Parathyroid adenoma (tissue), 2 donors: Measurements from ENCODE around the gene SYNE4.

Experiments used
- H2AFZ ChIP-seq: fragments of 300-600 bp; sonication (generic); one replicate; pipeline ENCODE4 v1.7.0; 2017; ENCODE audit warnings: antibody characterized with exemption, mild to moderate bottlenecking
- H3K27ac ChIP-seq: fragments of 300-600 bp; sonication (generic); one replicate; pipeline ENCODE4 v1.7.0; 2017
- H3K27me3 ChIP-seq: fragments of 300-600 bp; sonication (generic); one replicate; pipeline ENCODE4 v1.7.0; 2017; ENCODE audit warnings: low read length; ENCODE audit not compliant: control insufficient read depth, insufficient read depth
- H3K36me3 ChIP-seq: fragments of 300-600 bp; sonication (generic); one replicate; pipeline ENCODE4 v1.7.0; 2017; ENCODE audit warnings: low read length; ENCODE audit not compliant: control insufficient read depth, insufficient read depth
- H3K4me1 ChIP-seq: fragments of 300-600 bp; sonication (generic); one replicate; pipeline ENCODE4 v1.7.0; 2017; ENCODE audit warnings: control low read depth
- H3K4me2 ChIP-seq: fragments of 300-600 bp; sonication (generic); one replicate; pipeline ENCODE4 v1.7.0; 2017; ENCODE audit warnings: low read length
- H3K4me3 ChIP-seq: fragments of 300-600 bp; sonication (generic); one replicate; pipeline ENCODE4 v1.7.0; 2017; ENCODE audit warnings: low read depth, low read length
- H3K79me2 ChIP-seq: fragments of 300-600 bp; sonication (generic); one replicate; pipeline ENCODE4 v1.7.0; 2017; ENCODE audit warnings: control low read depth
- H3K9ac ChIP-seq: fragments of 300-600 bp; sonication (generic); one replicate; pipeline ENCODE4 v1.7.0; 2017; ENCODE audit warnings: mild to moderate bottlenecking
- H3K9me3 ChIP-seq: fragments of 300-600 bp; sonication (generic); one replicate; pipeline ENCODE4 v1.7.0; 2017; ENCODE audit warnings: low read length; ENCODE audit not compliant: control insufficient read depth
- TF ChIP-seq, protein P1 (sequence below): fragments of 300-600 bp; sonication (generic); IDR thresholded peaks from one replicate; pipeline ENCODE4 v1.7.0; 2017; ENCODE audit warnings: antibody characterized with exemption, mild to moderate bottlenecking
- donor health status: primary hyperparathyroidism.

SYNE4 gene

DNA sequence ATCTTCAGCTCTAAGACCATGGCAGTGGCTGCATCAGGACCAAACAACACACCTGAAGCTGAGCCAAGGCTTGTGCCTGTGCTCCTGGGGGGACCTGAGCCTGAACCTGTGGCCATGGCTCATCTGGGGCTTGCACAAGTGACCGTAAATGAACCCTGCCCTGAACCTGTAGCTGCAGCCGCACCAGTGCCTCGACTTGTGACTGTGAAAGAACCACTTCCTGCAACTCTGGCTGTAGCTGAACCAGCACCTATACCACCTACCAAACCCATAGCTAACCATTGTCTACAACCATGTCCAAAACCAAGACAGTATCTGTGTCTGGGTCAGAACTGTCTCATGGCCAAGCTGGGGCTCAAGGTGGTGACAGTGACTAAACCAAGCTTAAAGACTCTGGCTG is 41.8 kb downstream of the SYNE4 start:
- Histone ChIP-seq H3K4me1 (peaks cover 3% of the 10 kb centered on the region), H2AFZ (no peak overlapping the region), H3K4me3 (no peak overlapping the region), H3K4me2 (no peak overlapping the region), H3K27me3 (no peaks in the 10 kb centered on the region), H3K27ac (no peak overlapping the region), H3K79me2 (no peaks in the 10 kb centered on the region), H3K9me3 (no peaks in the 10 kb centered on the region), H3K36me3 (no peaks in the 10 kb centered on the region), H3K9ac (no peak overlapping the region)
- TF ChIP-seq, protein P1, sequence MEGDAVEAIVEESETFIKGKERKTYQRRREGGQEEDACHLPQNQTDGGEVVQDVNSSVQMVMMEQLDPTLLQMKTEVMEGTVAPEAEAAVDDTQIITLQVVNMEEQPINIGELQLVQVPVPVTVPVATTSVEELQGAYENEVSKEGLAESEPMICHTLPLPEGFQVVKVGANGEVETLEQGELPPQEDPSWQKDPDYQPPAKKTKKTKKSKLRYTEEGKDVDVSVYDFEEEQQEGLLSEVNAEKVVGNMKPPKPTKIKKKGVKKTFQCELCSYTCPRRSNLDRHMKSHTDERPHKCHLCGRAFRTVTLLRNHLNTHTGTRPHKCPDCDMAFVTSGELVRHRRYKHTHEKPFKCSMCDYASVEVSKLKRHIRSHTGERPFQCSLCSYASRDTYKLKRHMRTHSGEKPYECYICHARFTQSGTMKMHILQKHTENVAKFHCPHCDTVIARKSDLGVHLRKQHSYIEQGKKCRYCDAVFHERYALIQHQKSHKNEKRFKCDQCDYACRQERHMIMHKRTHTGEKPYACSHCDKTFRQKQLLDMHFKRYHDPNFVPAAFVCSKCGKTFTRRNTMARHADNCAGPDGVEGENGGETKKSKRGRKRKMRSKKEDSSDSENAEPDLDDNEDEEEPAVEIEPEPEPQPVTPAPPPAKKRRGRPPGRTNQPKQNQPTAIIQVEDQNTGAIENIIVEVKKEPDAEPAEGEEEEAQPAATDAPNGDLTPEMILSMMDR, result no peak

- no peaks in the 10 kb centered on the region for H3K79me2 ChIP-seq
- no peak overlapping the region for H3K27ac ChIP-seq
- no peaks in the 10 kb centered on the region for H3K36me3 ChIP-seq
- TF ChIP-seq, protein P1, result no peak
- no peak overlapping the region for H3K4me2 ChIP-seq
- no peak overlapping the region for H2AFZ ChIP-seq
- H3K27me3 ChIP-seq, result no peaks in the 10 kb centered on the region
- H3K9ac ChIP-seq, result no peak overlapping the region
- peaks cover 3% of the 10 kb centered on the region for H3K4me1 ChIP-seq
- no peaks in the 10 kb centered on the region for H3K9me3 ChIP-seq
- H3K4me3 ChIP-seq, result no peak overlapping the region
These were observed 45.1 kb downstream of the SYNE4 start for GRCh38 chr19:35963514-35963913.

DNA sequence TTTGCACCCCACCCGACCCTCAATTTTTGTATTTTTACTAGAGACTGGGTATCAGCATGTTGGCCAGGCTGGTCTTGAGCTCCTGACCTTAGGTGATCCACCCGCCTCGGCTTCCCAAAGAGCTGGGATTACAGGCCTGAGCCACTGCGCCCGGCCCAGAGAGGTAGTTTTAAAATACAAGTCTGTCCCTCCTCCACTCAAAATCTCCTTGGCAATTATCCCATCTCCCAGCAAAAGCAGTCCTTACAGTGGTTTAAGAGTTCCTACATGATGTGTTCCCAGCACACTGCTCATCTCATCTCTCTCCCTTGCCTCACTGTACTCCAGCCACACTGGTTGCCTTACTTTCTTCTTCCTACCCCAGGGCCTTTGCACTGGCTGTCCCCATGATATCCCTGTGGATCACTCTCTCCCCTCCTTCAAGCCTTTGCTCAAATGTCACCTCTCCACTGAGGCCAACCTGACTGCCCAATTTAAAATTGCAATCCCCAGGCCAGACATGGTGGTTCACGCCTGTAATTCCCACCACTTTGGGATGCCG is 48.1 kb downstream of the SYNE4 start:
- peaks cover 3% of the 10 kb centered on the region for H3K4me1 ChIP-seq
- no peaks in the 10 kb centered on the region for H3K36me3 ChIP-seq
- no peak overlapping the region for H3K4me3 ChIP-seq
- H3K9me3 ChIP-seq, result no peaks in the 10 kb centered on the region
- no peaks in the 10 kb centered on the region for H3K27me3 ChIP-seq
- TF ChIP-seq, protein P1, result no peak
- H3K9ac ChIP-seq, result no peak overlapping the region
- H3K79me2 ChIP-seq, result no peaks in the 10 kb centered on the region
- H3K4me2 ChIP-seq, result no peak overlapping the region
- H2AFZ ChIP-seq, result no peak overlapping the region
- H3K27ac ChIP-seq, result no peak overlapping the region

DNA sequence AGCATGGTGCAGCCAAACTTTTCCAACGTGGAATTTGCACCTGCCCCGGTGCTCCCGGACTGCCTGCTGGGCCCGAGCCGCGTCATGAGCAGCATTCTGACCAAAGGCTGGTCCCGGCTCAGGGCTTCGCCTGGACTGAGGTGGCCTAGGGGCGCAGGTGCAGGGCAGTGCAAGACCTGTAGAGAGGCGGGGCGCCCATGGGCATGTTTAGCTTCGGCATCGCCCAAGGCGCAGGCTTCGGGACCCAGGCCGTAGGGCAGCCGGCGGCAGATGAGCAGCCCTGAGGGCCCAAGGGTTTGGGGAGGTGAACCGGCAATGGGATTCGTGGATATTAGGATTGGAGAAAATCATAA is 48.7 kb downstream of the SYNE4 start:
- H3K4me1 ChIP-seq, result peaks cover 3% of the 10 kb centered on the region
- H3K4me3 ChIP-seq, result no peak overlapping the region
- no peak overlapping the region for H3K4me2 ChIP-seq
- no peaks in the 10 kb centered on the region for H3K79me2 ChIP-seq
- H3K36me3 ChIP-seq, result no peaks in the 10 kb centered on the region
- no peak overlapping the region for H2AFZ ChIP-seq
- H3K9ac ChIP-seq, result no peak overlapping the region
- no peaks in the 10 kb centered on the region for H3K9me3 ChIP-seq
- H3K27me3 ChIP-seq, result no peaks in the 10 kb centered on the region
- TF ChIP-seq, protein P1, result no peak
- H3K27ac ChIP-seq, result no peak overlapping the region
